SHP77 treated with DMSO at 0.1 percent for 48 hours (cell line): ENCODE measurements around the gene RPLP1.
"Not testable (repeated sequence)": the region's sequence is repeated elsewhere in the genome, so short reads cannot be mapped to it uniquely, and the experiment has no call there.

Experiments
- DNase-seq: peaks from one replicate; lab custom pipeline; 2025; lab: John Stamatoyannopoulos, UW

The RPLP1 gene

DNA sequence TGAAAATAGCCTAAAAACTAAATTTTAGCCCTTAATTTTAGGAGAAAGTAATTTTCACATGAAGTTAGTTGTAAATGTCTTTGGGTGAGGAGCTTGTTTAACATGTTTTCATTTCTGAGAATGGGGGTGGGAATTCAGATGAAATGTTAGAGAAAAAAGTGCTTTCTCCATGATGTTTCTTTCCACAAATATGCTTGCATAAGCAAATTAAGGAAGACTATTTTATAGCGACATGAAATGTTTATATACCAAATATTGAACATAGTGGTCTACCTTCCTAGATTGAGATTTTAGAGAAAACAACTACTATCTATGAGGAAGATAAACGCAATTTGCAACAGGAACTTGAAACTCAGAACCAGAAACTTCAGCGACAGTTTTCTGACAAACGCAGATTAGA is 13.0 kb upstream of the RPLP1 start:
- no peak for DNase-seq

DNA sequence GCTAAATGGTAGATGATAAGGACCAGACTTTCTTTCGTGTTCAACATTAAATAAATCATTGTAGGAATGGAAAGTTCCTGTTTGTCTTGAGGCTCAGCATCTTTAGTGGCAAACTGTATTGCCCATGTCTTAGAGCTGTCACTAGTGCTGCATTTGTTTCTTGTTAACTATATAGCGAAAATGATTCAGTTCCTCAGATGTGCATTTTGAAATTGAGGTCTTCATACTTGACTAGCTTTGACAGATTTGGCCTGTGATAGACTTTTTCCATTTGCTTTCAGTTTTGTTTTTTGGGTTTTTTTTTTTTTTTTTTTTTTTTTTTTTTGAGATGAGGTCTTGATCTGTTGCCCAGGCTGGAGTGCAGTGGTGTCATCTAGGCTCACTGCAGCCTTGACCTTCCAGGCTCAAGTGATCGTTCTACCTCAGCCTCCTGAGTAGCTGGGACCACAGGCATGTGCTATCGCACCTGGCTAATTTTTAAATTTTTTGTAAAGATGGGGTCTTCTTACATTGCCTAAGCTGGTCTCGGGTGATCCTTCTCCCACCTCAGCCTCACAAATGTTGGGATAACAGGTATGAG is 9.5 kb upstream of the RPLP1 start:
- DNase-seq, result no peak

- no peak for DNase-seq
These were observed 7.9 kb upstream of the RPLP1 start for GRCh38 chr15:69444686-69445085.

GRCh38 chr15:69446953-69447352 is 5.7 kb upstream of the RPLP1 start:
- DNase-seq, result no peak

DNA sequence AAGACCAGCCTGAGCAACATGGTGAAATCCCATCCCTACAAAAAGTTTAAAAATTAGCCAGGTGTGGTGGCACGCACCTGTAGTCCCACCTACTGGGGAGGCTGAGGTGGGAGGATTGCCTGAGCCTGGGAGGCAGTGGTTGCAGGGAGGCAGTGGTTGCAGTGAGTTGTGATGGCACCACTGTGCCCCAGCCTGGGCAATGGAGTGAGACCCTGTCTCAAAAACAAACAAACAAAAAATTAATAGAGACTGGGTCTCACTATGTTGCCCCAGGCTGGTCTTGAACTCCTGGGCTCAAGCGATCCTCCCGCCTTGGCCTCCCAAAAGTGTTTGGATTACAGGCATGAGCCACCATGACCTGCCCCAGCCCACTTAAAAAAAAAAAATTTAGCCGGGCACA is 2.4 kb upstream of the RPLP1 start:
- DNase-seq, result not testable (repeated sequence)

DNA sequence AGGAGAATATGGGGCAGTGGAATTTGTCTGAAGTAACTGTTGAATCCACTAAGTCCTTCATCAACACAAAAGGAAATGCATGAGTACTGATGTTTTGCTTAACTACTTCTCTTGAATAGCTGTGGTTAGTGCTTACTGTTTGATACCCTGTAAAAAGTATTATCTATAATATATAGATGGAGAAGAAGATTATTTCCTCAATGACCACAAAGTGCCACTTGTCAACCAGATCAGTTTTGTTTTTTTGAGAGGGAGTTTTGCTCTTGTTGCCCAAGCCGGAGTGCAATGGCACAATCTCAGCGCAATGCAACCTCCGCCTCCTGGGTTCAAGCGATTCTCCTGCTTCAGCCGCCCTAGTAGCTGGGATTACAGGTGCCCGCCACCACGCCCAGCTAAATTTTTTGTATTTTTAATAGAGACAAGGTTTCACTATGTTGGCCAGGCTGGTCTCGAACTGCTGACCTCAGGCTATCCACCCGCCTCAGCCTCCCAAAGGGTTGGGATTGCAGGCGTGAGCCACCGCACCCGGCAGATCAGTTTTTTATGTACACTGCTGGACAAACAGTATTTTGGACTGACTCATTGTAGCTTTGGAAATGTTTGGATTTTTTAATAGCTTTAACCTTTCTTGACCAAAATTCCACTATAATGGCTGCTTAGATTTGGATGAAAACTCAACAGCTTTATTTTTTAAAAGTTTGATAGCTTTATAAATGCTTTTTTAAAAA is 1.5 kb upstream of the RPLP1 start:
- no peak for DNase-seq

DNA sequence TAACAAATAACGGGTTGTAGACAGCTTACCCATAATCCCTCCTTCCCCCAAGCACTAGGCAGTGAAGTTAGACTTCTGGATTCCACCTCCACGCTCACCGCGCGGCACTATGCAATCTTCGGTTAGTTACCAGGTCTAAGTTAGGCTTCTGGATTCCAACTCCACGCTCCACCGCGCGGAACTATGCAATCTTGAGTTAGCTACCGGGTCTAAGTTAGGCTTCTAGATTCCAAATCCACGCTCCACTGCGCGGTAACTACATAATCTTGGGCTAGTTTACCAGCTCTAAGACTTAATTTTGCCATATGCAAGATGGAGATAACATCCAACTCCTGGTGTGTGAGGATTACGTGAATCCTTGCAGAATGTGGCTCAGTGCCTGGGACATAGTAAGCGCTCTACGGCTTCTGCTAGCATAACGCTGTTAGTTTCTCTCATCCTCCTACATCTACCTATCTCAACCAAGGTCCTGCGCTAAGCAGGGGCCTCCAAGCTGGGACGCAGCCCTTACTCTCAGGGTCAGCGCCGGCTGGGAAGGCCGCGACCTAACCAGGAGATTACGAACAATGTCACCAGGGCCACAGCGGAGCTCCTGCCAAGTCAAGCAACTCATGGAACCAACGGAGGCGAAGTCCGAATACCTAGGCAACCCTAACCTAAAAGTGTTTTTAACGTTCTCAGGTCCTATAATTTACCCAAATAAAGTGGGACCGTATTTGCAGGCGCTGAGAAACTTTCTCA is 497 bp upstream of the RPLP1 start:
- peak; percentile 76 for DNase-seq

DNA sequence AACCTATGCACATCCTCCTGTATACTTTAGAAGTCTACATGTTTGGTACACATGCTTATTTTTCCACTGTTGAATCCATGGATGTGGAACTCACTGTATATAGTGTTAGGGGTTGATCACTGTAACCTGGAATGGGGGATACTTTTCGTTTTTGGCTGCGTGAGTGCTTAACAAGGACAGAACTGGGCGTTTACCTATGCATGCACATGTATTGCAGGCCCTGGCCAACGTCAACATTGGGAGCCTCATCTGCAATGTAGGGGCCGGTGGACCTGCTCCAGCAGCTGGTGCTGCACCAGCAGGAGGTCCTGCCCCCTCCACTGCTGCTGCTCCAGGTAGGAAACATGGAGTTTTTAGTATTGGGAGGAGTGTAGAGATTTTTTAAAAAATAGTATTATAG is 2.3 kb downstream of the RPLP1 start:
- no peak for DNase-seq

DNA sequence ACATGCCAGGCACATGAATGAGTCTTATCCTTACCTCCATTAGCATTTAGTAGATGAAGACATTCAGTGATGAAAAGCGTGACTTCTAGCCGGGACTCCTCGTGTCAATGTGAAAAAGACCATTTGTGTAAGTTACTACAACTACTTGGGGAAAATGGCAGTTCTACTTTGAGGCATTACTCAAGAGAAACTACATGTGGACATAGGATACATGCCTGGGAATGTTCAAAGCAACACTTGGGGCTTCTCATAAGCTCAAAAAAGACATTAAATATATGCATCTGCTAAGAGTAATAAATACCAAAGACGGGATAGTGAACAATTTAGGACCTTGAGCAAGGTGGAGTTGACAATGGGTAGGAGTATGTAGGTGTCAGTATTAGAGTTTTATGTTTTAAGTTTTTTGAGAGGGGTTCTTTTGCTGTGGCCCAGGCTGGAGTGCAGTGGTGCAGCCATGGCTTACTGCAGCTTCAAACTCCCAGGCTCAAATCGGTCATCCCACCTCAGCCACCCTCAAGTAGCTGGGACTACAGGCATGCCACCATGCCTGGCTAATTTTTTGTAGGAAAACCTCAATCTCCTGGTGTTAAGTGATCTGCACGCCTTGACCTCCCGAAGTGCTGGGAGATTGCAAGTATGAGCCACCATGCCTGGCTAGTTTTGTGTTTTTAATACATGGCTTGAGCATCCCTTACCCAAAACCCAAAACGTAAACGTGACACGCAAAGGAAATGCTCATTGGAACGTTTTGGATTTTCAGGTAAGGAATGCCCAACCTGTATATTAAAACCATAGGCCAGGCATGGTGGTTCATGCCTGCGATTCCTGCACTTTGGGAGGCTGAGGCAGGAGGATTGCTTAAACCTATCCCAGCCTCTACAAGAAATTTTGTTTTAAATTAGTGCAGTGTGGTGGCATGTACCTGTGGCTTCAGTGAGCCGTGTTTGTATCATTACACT is 3.9 kb downstream of the RPLP1 start:
- no peak for DNase-seq

GRCh38 chr15:69457304-69458280 is 5.0 kb downstream of the RPLP1 start:
- DNase-seq, result no peak

- DNase-seq, result no peak
These were observed 6.4 kb downstream of the RPLP1 start for GRCh38 chr15:69459066-69459465.

DNA sequence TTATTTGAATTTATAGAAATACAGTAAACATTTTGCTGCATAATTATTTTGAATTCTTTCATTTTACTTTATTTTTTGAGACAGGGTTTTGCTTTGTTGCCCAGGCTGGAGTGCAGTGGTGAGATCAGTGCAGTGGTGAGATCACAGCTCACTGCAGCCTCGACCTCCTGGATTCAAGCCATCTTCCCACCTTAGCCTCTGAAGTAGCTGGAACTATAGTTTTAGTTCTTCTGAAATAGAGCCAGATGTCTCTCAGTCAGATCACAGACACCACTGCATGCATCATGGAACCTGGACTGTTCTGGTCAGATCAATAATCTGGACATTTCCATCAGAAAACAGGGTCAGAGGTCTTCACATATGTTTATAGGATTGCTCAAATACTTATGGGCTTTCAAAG is 7.9 kb downstream of the RPLP1 start:
- DNase-seq, result no peak

GRCh38 chr15:69462030-69462492 is 9.4 kb downstream of the RPLP1 start:
- DNase-seq, result no peak

- peak; percentile 83 for DNase-seq
These were observed 10.0 kb downstream of the RPLP1 start for GRCh38 chr15:69462493-69463181.

DNA sequence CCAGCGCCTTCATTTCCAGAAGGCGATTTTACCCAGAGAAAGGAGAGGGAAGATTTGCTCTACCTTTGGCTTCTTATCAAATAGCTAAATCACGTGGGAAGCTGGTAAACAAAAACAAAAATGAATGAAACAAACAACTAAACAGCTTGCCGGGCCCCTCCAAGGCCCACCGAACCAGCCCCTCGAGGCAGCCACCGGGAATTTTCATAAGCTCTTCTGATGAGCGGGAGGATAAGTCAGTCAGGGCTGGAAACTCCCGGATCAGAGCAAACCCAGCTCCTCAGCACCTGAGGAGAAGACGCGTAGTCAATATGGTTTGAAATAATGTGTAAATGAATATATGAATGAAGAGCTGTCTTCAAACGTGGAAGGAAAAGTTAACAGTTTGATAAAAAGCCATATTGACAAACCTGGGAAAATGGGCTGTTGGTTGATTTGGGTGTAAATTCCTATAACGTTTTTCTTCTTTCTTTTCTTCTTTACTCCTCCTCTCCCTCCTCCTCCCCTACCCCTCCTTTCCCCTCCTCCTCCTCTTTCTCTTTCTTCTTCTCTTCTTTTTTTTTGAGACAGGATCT is 10.7 kb downstream of the RPLP1 start:
- DNase-seq, result no peak

DNA sequence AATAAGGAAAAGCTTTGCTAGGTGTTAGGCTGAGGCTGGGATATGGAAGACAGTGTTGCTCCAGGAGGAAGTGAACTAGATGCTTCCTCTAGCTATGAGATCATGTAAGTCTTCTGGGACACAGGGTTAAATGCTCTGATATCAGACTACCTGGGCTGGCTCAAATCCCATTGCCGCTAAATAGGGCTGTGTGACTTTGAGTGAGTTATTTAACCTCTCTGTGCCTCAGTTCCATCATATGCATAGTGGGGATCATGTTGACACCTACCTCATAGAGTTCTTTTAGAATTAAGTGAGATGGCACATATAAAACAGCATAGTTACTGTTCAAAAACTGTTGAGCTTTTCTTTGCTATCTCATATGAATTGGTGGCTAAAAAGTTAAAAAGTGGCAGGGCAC is 12.6 kb downstream of the RPLP1 start:
- no peak for DNase-seq

- no peak for DNase-seq
These were observed 14.1 kb downstream of the RPLP1 start for GRCh38 chr15:69466733-69467132.

GRCh38 chr15:69467636-69468035 is 15.0 kb downstream of the RPLP1 start:
- no peak for DNase-seq

DNA sequence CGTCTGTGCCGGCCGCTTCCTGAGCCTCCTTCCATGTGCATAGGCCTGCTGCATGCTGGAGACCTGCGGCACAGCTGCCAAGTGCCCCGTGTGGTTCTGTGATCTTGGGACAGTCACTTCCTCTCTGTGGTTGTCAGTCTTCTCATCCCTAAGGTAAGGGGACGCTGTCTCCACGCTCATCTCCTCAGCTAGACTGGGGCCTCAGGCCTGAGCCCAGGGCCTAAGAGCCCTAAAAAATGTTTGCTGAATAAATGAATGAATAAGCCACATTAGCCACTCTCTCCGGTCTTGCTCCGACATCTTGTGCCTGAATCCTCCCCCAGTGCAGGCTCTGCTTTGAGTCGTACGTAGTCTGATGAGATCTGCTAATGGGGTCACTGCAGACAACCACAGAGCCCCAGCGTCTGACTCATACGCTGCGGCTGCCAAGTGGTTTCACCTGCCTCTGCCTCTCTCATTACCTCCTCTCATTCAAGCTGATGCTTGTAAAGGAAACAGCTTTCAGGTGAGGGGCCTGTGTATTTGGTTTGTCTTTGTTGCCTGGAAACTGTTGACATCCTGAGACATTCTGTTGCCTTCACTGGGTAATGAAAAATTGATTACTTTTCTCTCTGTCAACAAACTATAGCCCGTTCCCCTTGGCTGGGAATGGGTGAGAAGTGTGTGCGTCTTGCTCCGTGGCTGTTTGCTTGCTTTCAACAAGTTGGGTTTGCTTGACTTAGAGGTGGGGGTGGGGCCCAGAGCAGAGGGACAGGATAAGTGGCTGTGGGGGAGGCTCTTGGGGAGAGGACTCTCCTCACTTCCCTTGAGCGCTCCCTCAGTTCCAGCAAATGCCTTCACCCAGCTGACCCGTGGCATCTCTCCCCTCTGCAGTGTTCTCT is 15.9 kb downstream of the RPLP1 start:
- DNase-seq, result peak; percentile 91
